Tibial artery (tissue), 4 donors: ENCODE data around the gene WARS2.

Experiments
- DNase-seq, 2 donors: peaks; one replicate each; pipeline ENCODE4 v3.0.0-alpha.2; 2019
- H3K27ac ChIP-seq, 2 donors: fragments of 200-600 bp; sonication (generic) in 1 of 2; 1 replicate in 1 of 2; 2 replicates in 1 of 2; pipeline ENCODE4 v1.5.1; 2018 to 2019; ENCODE audit warnings: mild to moderate bottlenecking in 1 of 2
- H3K27me3 ChIP-seq, 2 donors: fragments of 200-600 bp; sonication (generic) in 1 of 2; one replicate each; pipeline versions ENCODE4 v1.5.1 to v1.6.0; 2016 to 2019
- H3K36me3 ChIP-seq, 3 donors: fragments of 200-600 bp; sonication (generic) in 2 of 3; one replicate each; pipeline ENCODE4 v1.5.1; 2016 to 2019; ENCODE audit warnings: mild to moderate bottlenecking in 2 of 3
- H3K4me1 ChIP-seq, 4 donors: fragments of 200-600 bp; sonication (generic) in 2 of 4; 1 replicate in 3 of 4; 2 replicates in 1 of 4; pipeline ENCODE4 v1.5.1; 2016 to 2019
- H3K4me3 ChIP-seq, 2 donors: fragments of 200-600 bp; sonication (generic) in 1 of 2; 1 replicate in 1 of 2; 2 replicates in 1 of 2; pipeline ENCODE4 v1.5.1; 2018 to 2019; ENCODE audit warnings: mild to moderate bottlenecking in 2 of 2
- H3K9me3 ChIP-seq, 3 donors: fragments of 200-600 bp; sonication (generic) in 1 of 3; one replicate each; pipeline ENCODE4 v1.5.1; 2016 to 2019
- intact Hi-C: fragments of 100-400 bp; cut with DNase I; formaldehyde crosslinking; loops from one replicate; pipeline ENCODE4 v1.15.0; 2023; ENCODE audit warnings: low total_unique reads
- TF ChIP-seq, protein P1 (sequence below), 2 experiments: fragments of 200-600 bp in 1 of 2; fragments of 450-650 bp in 1 of 2; IDR thresholded peaks; one replicate each; pipeline ENCODE4 v1.5.1; 2017 to 2019; ENCODE audit warnings: antibody characterized with exemption in 2 of 2, mild to moderate bottlenecking in 1 of 2, moderate library complexity in 1 of 2

The WARS2 gene

GRCh38 chr1:119001181-119002027 lies 139.0 kb downstream of the WARS2 start:
- peak; percentile 62 to 82 for DNase-seq
- intact Hi-C loops = no loop called here
- peak overlapping the region; percentile 68 to 80 for H3K27ac ChIP-seq
- H3K27me3 ChIP-seq = peaks cover 0 to 30% of the 10 kb centered on the region in 2 donors
- H3K4me3 ChIP-seq = peak overlapping the region; percentile 58 to 63
- H3K4me1 ChIP-seq = peaks cover 0 to 29% (median 16%) of the 10 kb centered on the region in 4 donors
- H3K36me3 ChIP-seq = no peaks in the 10 kb centered on the region
- H3K9me3 ChIP-seq = peaks cover 0 to under 1% (median 0%) of the 10 kb centered on the region in 3 donors
- TF ChIP-seq, protein P1, sequence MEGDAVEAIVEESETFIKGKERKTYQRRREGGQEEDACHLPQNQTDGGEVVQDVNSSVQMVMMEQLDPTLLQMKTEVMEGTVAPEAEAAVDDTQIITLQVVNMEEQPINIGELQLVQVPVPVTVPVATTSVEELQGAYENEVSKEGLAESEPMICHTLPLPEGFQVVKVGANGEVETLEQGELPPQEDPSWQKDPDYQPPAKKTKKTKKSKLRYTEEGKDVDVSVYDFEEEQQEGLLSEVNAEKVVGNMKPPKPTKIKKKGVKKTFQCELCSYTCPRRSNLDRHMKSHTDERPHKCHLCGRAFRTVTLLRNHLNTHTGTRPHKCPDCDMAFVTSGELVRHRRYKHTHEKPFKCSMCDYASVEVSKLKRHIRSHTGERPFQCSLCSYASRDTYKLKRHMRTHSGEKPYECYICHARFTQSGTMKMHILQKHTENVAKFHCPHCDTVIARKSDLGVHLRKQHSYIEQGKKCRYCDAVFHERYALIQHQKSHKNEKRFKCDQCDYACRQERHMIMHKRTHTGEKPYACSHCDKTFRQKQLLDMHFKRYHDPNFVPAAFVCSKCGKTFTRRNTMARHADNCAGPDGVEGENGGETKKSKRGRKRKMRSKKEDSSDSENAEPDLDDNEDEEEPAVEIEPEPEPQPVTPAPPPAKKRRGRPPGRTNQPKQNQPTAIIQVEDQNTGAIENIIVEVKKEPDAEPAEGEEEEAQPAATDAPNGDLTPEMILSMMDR (IDR thresholded peaks at IDR 0.05) = no peak

DNA sequence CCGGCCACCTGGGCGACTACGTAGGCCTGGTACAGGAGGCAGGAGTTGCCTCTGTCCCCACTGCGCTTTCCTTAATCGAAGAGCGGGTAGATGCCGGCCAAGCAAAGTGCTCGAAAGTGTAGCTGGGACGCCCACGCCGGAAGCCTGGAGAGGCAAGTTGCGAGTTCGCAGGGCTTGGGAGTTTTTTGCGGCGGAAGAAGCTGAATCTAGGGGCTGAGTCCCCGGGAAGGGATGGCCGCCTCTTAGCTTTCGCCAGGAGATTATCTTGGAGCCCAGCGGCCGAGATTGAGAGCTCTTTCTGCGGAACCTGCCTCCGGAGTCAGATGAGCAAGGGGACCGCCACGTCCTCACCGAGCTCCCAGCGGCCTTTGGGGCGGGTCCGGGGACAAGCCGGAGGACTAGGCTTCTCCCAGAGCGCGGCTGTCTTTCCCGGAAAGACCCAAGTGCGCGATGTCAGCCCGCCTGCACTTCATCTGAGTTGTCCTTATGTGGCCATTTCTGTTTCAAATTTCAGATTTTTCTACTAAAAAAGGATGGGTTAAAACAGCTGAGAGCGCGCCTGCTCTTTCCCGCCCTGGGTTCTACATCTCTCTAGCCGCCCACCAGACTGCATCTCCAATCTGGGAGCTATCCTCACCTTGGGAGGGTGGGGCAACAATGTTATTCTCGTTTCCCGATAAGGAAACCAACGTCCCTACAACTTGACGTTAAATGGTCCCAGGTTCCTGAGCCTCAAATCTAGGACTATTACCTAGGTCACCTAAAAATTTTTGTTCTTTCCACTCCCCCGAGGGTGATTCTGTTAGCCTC lies 139.9 kb downstream of the WARS2 start:
- H3K27me3 ChIP-seq = peaks cover 0 to 25% of the 10 kb centered on the region in 2 donors
- TF ChIP-seq, protein P1 (IDR thresholded peaks at IDR 0.05) = no peak

GRCh38 chr1:118999348-119000071 lies 140.9 kb downstream of the WARS2 start:
- no peak for DNase-seq
- intact Hi-C loops = no loop called here

More for the DNA sequence above, 139.9 kb downstream of the WARS2 start:
- peak overlapping the region; percentile 58 to 63 for H3K4me3 ChIP-seq
- H3K9me3 ChIP-seq = no peaks in the 10 kb centered on the region
- no peaks in the 10 kb centered on the region for H3K36me3 ChIP-seq
- peaks cover 0 to 29% (median 15%) of the 10 kb centered on the region in 4 donors for H3K4me1 ChIP-seq
- intact Hi-C loops = no loop called here
- peak in 1 of 2 donors; percentile 73 for DNase-seq
- peak overlapping the region; percentile 68 to 80 for H3K27ac ChIP-seq

DNA sequence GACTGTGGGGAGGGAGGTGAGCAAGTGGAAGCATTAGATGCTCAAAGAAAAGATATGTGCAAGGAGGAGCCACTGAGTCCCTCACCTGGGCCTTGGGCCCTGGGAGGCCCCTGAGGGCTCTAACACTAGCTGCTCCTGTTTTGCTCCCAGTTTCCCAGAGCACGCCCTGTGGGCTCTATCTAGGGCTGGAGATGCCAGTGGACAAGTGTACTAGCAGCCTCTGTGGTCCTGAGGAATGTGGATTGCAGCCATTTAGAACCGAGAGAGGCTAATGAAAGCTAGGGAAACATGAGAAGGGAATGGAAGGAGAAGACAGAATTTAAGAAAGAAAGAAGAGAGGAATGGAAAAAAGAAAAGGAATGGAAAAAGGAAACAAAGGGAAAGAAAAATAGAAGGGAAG lies 142.3 kb downstream of the WARS2 start:
- no peaks in the 10 kb centered on the region for H3K9me3 ChIP-seq
- H3K27me3 ChIP-seq = peaks cover 0 to 22% of the 10 kb centered on the region in 2 donors
- TF ChIP-seq, protein P1 (IDR thresholded peaks at IDR 0.05) = no peak
- DNase-seq = no peak
- H3K4me3 ChIP-seq = no peak overlapping the region
- no peaks in the 10 kb centered on the region for H3K36me3 ChIP-seq
- peaks cover 0 to 29% (median 15%) of the 10 kb centered on the region in 4 donors for H3K4me1 ChIP-seq
- intact Hi-C loops = no loop called here
- no peak overlapping the region for H3K27ac ChIP-seq

More at GRCh38 chr1:118999348-119000071, 140.9 kb downstream of the WARS2 start:
- no peaks in the 10 kb centered on the region for H3K9me3 ChIP-seq
- H3K4me1 ChIP-seq = peaks cover 0 to 29% (median 15%) of the 10 kb centered on the region in 4 donors
- no peaks in the 10 kb centered on the region for H3K36me3 ChIP-seq
- H3K4me3 ChIP-seq = no peak overlapping the region
- TF ChIP-seq, protein P1 (IDR thresholded peaks at IDR 0.05) = no peak
- no peak overlapping the region for H3K27ac ChIP-seq
- peaks cover 0 to 25% of the 10 kb centered on the region in 2 donors for H3K27me3 ChIP-seq

DNA sequence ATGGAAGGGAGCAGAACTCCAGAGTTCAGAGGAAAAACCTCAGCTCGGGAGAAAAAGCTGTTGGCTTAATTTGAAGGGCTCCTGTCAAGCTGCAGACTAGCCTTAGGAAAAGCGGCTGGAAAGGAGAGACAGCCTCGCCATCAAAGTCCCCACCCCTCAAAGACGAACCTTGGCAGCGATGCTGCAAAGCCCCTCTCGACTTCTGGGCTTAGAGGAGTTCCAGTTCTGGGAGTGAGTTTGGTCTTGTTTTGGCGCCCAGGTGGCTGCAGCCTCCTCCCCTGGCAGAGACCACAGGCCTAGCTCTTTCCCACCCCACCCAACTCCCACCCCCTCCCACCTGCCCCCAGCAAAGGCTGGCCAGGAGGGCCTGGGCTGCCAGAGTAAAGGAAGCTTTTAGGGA lies 143.2 kb downstream of the WARS2 start:
- Histone ChIP-seq H3K4me3 (no peak overlapping the region), H3K9me3 (no peaks in the 10 kb centered on the region), H3K4me1 (peaks cover 0 to 25% (median 15%) of the 10 kb centered on the region in 4 donors), H3K36me3 (no peaks in the 10 kb centered on the region), H3K27me3 (peaks cover 0 to 22% of the 10 kb centered on the region in 2 donors), H3K27ac (no peak overlapping the region)
- intact Hi-C loops = no loop called here
- no peak for DNase-seq
- TF ChIP-seq, protein P1 (IDR thresholded peaks at IDR 0.05) = no peak
